ENCODE data around the gene CNOT11. TPM values are rescaled to one million over a fixed set of nuclear protein-coding genes. Genes with fewer than 3 reads are reported as not detected.

Gene CNOT11
- total and polyA plus RNA-seq, 2 of the 8 experiments (the other 6 are each of a cell fraction or from before 2014, with no cell fraction given), result 41.5 to 54.6 TPM

DNA sequence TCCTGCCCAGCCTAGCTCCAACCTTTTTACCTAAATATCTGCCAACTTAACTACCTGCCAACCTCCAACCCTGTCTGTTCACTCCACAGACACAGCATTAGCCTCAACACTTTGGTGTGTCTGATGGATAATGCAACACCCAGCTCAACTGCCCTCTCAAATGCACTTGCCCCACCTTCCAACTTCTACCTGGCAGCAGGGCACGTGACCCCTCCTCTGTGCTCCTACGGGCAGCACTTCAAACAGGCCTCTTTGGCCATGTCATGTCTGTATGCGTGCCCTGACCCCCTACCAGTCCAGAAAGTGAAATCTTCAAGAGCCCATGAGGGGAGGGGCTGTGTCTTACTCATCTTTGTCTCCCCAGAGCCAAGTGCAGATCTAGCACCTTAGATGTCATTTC, 30.3 kb downstream of the CNOT11 start:
- Histone ChIP-seq H4K91ac (replicated peaks; ENCODE audit: insufficient read length, low read length) (no peak overlapping the region), H3K79me1 (ENCODE audit: low read depth, low read length) (0 out of 2 replicates have a peak, but pooled peaks cover 2% of the 10 kb centered on the region), H3K4me2 (ENCODE audit: insufficient read depth in 1 of 2, low read depth in 2 of 2, low read length in 2 of 2) (no peak overlapping the region), H3K9ac (replicated peaks in 1 of 4; ENCODE audit: extremely low read depth in 1 of 4, low read depth in 3 of 4, low read length in 3 of 4) (no peak overlapping the region), H3K36me3 (ENCODE audit: control insufficient read depth in 2 of 4, insufficient read depth in 4 of 4, low read length in 3 of 4) (peaks cover 3 to 58% (median 20%) of the 10 kb centered on the region in 4 experiments; a peak in 6 of 8 replicates), H3K79me2 (ENCODE audit: control insufficient read depth in 1 of 2, insufficient read depth in 2 of 2, low read length in 2 of 2) (no peaks in the 10 kb centered on the region; a peak in 1 of 4 replicates), H2AK5ac (ENCODE audit: low read depth, low read length) (no peak overlapping the region), H2BK15ac (ENCODE audit: low read length) (no peak overlapping the region), H2AFZ (ENCODE audit: low read length) (no peak overlapping the region), H3K4ac (replicated peaks; ENCODE audit: insufficient read length, low read depth, low read length) (no peak overlapping the region), H3K27ac (ENCODE audit: low read depth, low read length) (no peak overlapping the region), H3K23me2 (ENCODE audit: low read depth, low read length) (no peaks in the 10 kb centered on the region), H3K4me1 (replicated peaks in 1 of 4; ENCODE audit: control insufficient read depth in 3 of 4, insufficient read depth in 4 of 4, low read length in 3 of 4) (no peaks in the 10 kb centered on the region), H3K9me3 (ENCODE audit: insufficient read depth in 2 of 2, low read depth in 1 of 2, low read length in 1 of 2) (no peaks in the 10 kb centered on the region), H2BK20ac (ENCODE audit: low read length) (no peak overlapping the region), H3K23ac (ENCODE audit: insufficient read length) (no peak overlapping the region), H4K20me1 (replicated peaks in 1 of 2; ENCODE audit: control insufficient read depth in 1 of 2, insufficient read depth in 2 of 2, low read length in 2 of 2) (peaks cover 0 to 3% of the 10 kb centered on the region in 2 experiments), H2BK12ac (ENCODE audit: low read depth, low read length) (no peak overlapping the region), H3K4me3 (ENCODE audit: extremely low read depth in 1 of 4, insufficient read depth in 2 of 4, low read depth in 3 of 4, low read length in 4 of 4) (no peak overlapping the region), H3K27me3 (replicated peaks in 1 of 4; ENCODE audit: control insufficient read depth in 3 of 4, extremely low read depth in 1 of 4, insufficient read depth in 3 of 4, low read length in 3 of 4) (no peaks in the 10 kb centered on the region), H4K8ac (ENCODE audit: extremely low read depth, insufficient read depth, low read length) (no peak overlapping the region), H3K56ac (replicated peaks; ENCODE audit: insufficient read length, low read depth, low read length) (no peak overlapping the region), H3K14ac (ENCODE audit: insufficient read length) (no peak overlapping the region), H3K18ac (ENCODE audit: extremely low read depth, low read length) (no peak overlapping the region), H2BK120ac (replicated peaks; ENCODE audit: low read depth, low read length) (no peak overlapping the region), H4K5ac (ENCODE audit: insufficient read length, low read depth, low read length) (no peak overlapping the region), H2BK5ac (ENCODE audit: low read depth, low read length) (no peak overlapping the region)
- ChIA-PET POLR2A (ENCODE audit: partially characterized antibody) (interaction anchor here (2.4 kb wide), 1 partner anchor 15 kb away, joined by 6 read pairs; no protein-coding TSS in a partner anchor), CTCF (ENCODE audit: partially characterized antibody) (interaction anchor here (0.6 to 1.5 kb wide), 3 partner anchors 15 to 105 kb away, joined by 3 to 4 read pairs (median 3); no protein-coding TSS in a partner anchor)
- DNase-seq (ENCODE audit: low read depth in 1 of 2, low spot score in 2 of 2), result no peak
- 87% methylated on average over 3 of the region's 3 CpGs; no CpG with 5 or more reads in 1 of the 2 experiments for WGBS, 2 experiments (ENCODE audit: extremely low coverage in 1 of 2, insufficient coverage in 1 of 2, insufficient read length in 1 of 2, insufficient replicate concordance in 2 of 2, low coverage in 1 of 2, low lambda C conversion rate in 2 of 2, missing lambda C conversion rate in 1 of 2)
- FAIRE-seq, result no peak
- TF ChIP-seq CBX5 (IDR thresholded peaks at IDR 0.05; ENCODE audit: low read depth, low read length) (no peak), KDM1A (IDR thresholded peaks at IDR 0.05; ENCODE audit: borderline replicate concordance, low read length) (no peak), RFX5 (IDR thresholded peaks at IDR 0.05; ENCODE audit: borderline replicate concordance, low read depth, low read length) (no peak), POLR2A (IDR thresholded peaks at IDR 0.05; ENCODE audit: control extremely low read depth in 1 of 2, low read depth in 2 of 2, low read length in 2 of 2) (no peak), SP2 (IDR thresholded peaks at IDR 0.05; ENCODE audit: low read length) (no peak), CBX8 (IDR thresholded peaks at IDR 0.05; ENCODE audit: borderline replicate concordance, low read depth, low read length) (no peak), FOSL1 (IDR thresholded peaks at IDR 0.05; ENCODE audit: insufficient read depth, low read depth, low read length) (no peak)
